Transverse colon (tissue), 4 donors: ENCODE data around the gene PDE4D. TPM values are rescaled to one million over a fixed set of nuclear protein-coding genes. Genes with fewer than 3 reads are reported as not detected.

Experiments
- DNase-seq: peaks from one replicate; pipeline ENCODE4 v3.0.0-alpha.2; 2019
- H3K27ac ChIP-seq, 4 donors: fragments of 200-600 bp; sonication (generic); 2 replicates each; pipeline ENCODE4 v1.5.1; 2016 to 2018; ENCODE audit warnings: inconsistent platforms in 4 of 4
- H3K27me3 ChIP-seq: fragments of 200-600 bp; sonication (generic); 2 replicates; pipeline ENCODE4 v1.5.1; 2017; ENCODE audit warnings: inconsistent platforms
- H3K36me3 ChIP-seq, 4 donors: fragments of 200-600 bp; sonication (generic); 2 replicates each; pipeline ENCODE4 v1.5.1; 2017 to 2019; ENCODE audit warnings: inconsistent platforms in 4 of 4
- H3K4me1 ChIP-seq, 4 donors: fragments of 200-600 bp; sonication (generic); 2 replicates each; pipeline ENCODE4 v1.5.1; 2017 to 2020; ENCODE audit warnings: inconsistent platforms in 4 of 4
- H3K4me3 ChIP-seq, 4 donors: fragments of 200-600 bp; sonication (generic); 1 replicate in 1 of 4; 2 replicates in 3 of 4; pipeline versions ENCODE4 v1.5.1 to v1.6.1; 2017 to 2019; ENCODE audit warnings: inconsistent platforms in 4 of 4
- H3K9me3 ChIP-seq, 2 donors: fragments of 200-600 bp; sonication (generic); 2 replicates each; pipeline ENCODE4 v1.5.1; 2017 to 2019; ENCODE audit warnings: inconsistent platforms in 2 of 2
- EP300 ChIP-seq: sonication (generic); formaldehyde crosslinking; IDR thresholded peaks from one replicate; pipeline ENCODE4 v1.6.1; 2017; ENCODE audit warnings: antibody characterized with exemption, low read depth
- POLR2A ChIP-seq: fragments of 450-650 bp; IDR thresholded peaks from one replicate; pipeline ENCODE4 v1.6.1; 2016; ENCODE audit warnings: antibody characterized with exemption, mild to moderate bottlenecking, moderate library complexity
- POLR2AphosphoS5 ChIP-seq, 3 donors: sonication (generic); formaldehyde crosslinking; IDR thresholded peaks; one replicate each; pipeline ENCODE4 v1.6.1; 2016; ENCODE audit warnings: antibody characterized with exemption in 3 of 3
- WGBS, 2 donors: methylation state at CpG; one replicate each; pipeline ENCODE4 v1.1.5; 2018; ENCODE audit warnings: low coverage in 1 of 2; 5-methylcytosine and 5-hydroxymethylcytosine counted together
- in situ Hi-C, 4 donors: fragments of 200-750 bp; cut with MboI; loops; one replicate each; pipeline versions ENCODE4 v1.15.0 to v1.15.1; 2017; ENCODE audit warnings: low sequenced_read_pairs in 3 of 4, low pct_ligation_motif_present in 1 of 4, low pct_unique_long_range_greater_than_20kb in 1 of 4
- intact Hi-C: fragments of 100-400 bp; cut with DNase I; formaldehyde crosslinking; loops from one replicate; pipeline ENCODE4 v1.15.1; 2023; ENCODE audit warnings: low total_unique reads
- total RNA-seq, 4 donors: library from RNA; depleted of rRNA; stranded (reverse); fragments of >200 nt; gene quantifications; one replicate each; pipeline ENCODE4 v1.1.0, GENCODE V29; 2016
- TF ChIP-seq, protein P1 (sequence below), 5 experiments: fragments of 200-600 bp in 3 of 5; fragments of 450-650 bp in 2 of 5; sonication (generic) in 3 of 5; IDR thresholded peaks; 1 replicate in 2 of 5; 2 replicates in 3 of 5; pipeline ENCODE4 v1.5.1; 2016 to 2017; ENCODE audit warnings: antibody characterized with exemption in 5 of 5, inconsistent platforms in 3 of 5, mild to moderate bottlenecking in 2 of 5, moderate library complexity in 1 of 5

PDE4D gene
- total RNA-seq, 4 donors from 2014 or later = 47.0 to 302 (median 73.6) TPM

GRCh38 chr5:58946230-58946629, 947.3 kb downstream of the PDE4D start:
- Histone ChIP-seq H3K36me3 (no peaks in the 10 kb centered on the region), H3K9me3 (no peaks in the 10 kb centered on the region), H3K4me3 (no peak overlapping the region), H3K27ac (no peak overlapping the region), H3K27me3 (no peaks in the 10 kb centered on the region), H3K4me1 (no peaks in the 10 kb centered on the region)
- in situ Hi-C loops (no loop called here), intact Hi-C loops (no loop called here)
- WGBS, 2 donors = 0 to 36% methylated on average over 1 of the region's 1 CpG
- DNase-seq = no peak
- TF ChIP-seq EP300 (no peak), POLR2AphosphoS5 (IDR thresholded peaks at IDR 0.05) (no peak), POLR2A (no peak)
- TF ChIP-seq, protein P1, sequence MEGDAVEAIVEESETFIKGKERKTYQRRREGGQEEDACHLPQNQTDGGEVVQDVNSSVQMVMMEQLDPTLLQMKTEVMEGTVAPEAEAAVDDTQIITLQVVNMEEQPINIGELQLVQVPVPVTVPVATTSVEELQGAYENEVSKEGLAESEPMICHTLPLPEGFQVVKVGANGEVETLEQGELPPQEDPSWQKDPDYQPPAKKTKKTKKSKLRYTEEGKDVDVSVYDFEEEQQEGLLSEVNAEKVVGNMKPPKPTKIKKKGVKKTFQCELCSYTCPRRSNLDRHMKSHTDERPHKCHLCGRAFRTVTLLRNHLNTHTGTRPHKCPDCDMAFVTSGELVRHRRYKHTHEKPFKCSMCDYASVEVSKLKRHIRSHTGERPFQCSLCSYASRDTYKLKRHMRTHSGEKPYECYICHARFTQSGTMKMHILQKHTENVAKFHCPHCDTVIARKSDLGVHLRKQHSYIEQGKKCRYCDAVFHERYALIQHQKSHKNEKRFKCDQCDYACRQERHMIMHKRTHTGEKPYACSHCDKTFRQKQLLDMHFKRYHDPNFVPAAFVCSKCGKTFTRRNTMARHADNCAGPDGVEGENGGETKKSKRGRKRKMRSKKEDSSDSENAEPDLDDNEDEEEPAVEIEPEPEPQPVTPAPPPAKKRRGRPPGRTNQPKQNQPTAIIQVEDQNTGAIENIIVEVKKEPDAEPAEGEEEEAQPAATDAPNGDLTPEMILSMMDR (IDR thresholded peaks at IDR 0.05) = no peak

- 96 to 100% methylated on average over 1 of the region's 1 CpG for WGBS, 2 donors
- no peak overlapping the region for H3K4me3 ChIP-seq
- H3K4me1 ChIP-seq = no peaks in the 10 kb centered on the region
- in situ Hi-C loops (no loop called here), intact Hi-C loops (no loop called here)
- DNase-seq = no peak
- TF ChIP-seq POLR2A (no peak), EP300 (no peak), POLR2AphosphoS5 (IDR thresholded peaks at IDR 0.05) (no peak)
- TF ChIP-seq, protein P1 (IDR thresholded peaks at IDR 0.05) = no peak
- H3K27me3 ChIP-seq = no peaks in the 10 kb centered on the region
- H3K27ac ChIP-seq = no peak overlapping the region
- H3K36me3 ChIP-seq = no peaks in the 10 kb centered on the region
- H3K9me3 ChIP-seq = no peaks in the 10 kb centered on the region
Observed at GRCh38 chr5:58944221-58944620, 949.3 kb downstream of the PDE4D start.

DNA sequence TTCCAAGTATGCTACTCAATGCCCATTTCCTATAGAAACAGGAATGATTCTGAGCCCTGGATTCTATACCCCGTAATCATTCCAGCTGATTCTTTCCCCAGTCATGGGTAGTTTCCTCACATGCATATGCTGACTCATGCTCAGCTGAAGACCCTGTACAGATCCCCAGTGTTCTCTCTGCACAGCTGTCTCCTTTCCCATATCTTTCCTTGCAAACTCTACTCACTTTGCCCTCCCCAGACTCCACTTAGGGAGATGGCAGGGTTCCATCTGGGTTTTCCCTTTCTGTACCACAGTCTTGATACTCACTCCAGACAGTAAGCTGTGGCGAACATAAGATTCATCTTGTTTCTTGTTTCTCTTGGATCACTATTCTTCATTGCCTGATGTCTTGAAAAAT, 953.1 kb downstream of the PDE4D start:
- intact Hi-C loops = no loop called here
- in situ Hi-C loops = no loop called here
- no peak for TF ChIP-seq POLR2AphosphoS5 (IDR thresholded peaks at IDR 0.05)
- TF ChIP-seq, protein P1 (IDR thresholded peaks at IDR 0.05) = no peak
- no peak overlapping the region for H3K4me3 ChIP-seq
- no peaks in the 10 kb centered on the region for H3K36me3 ChIP-seq
- no peak for DNase-seq
- H3K9me3 ChIP-seq = no peaks in the 10 kb centered on the region
- 70 to 76% methylated on average over 2 of the region's 2 CpGs for WGBS, 2 donors
- H3K27ac ChIP-seq = no peak overlapping the region
- H3K27me3 ChIP-seq = no peaks in the 10 kb centered on the region
- H3K4me1 ChIP-seq = no peaks in the 10 kb centered on the region

GRCh38 chr5:58939664-58940063, 953.9 kb downstream of the PDE4D start:
- WGBS, 2 donors = 86 to 96% methylated on average over 1 of the region's 1 CpG
- H3K27me3 ChIP-seq = no peaks in the 10 kb centered on the region
- intact Hi-C loops = no loop called here
- H3K36me3 ChIP-seq = no peaks in the 10 kb centered on the region
- H3K4me1 ChIP-seq = no peaks in the 10 kb centered on the region
- TF ChIP-seq, protein P1 (IDR thresholded peaks at IDR 0.05) = no peak
- TF ChIP-seq POLR2A = no peak
- TF ChIP-seq EP300 = no peak
- TF ChIP-seq POLR2AphosphoS5 (IDR thresholded peaks at IDR 0.05) = no peak
- H3K27ac ChIP-seq = no peak overlapping the region
- no peak for DNase-seq
- no peak overlapping the region for H3K4me3 ChIP-seq
- in situ Hi-C loops = no loop called here
- H3K9me3 ChIP-seq = no peaks in the 10 kb centered on the region
